NT2/D1 (cell line): ENCODE measurements around the gene ATXN2.
A peak's percentile ranks its signal among the peaks of the same experiment; 100 is the strongest.
"Not testable (repeated sequence)": the region's sequence is repeated elsewhere in the genome, so short reads cannot be mapped to it uniquely, and the experiment has no call there.

Source experiments
- DNase-seq: peaks from one replicate; pipeline ENCODE4 v3.0.0-alpha.2; 2011; ENCODE audit warnings: low read depth, low spot score
- H3K27me3 ChIP-seq: 2 replicates; pipeline ENCODE4 v1.6.0; 2011; ENCODE audit warnings: mild to moderate bottlenecking; ENCODE audit not compliant: insufficient read length, insufficient read depth
- H3K36me3 ChIP-seq: 2 replicates; pipeline ENCODE4 v1.6.1; 2011; ENCODE audit warnings: mild to moderate bottlenecking, low read length, mixed read lengths; ENCODE audit not compliant: insufficient read depth, insufficient read length
- H3K4me1 ChIP-seq: 2 replicates; pipeline ENCODE4 v1.5.1; 2011; ENCODE audit not compliant: insufficient read depth, insufficient read length
- H3K4me3 ChIP-seq: 2 replicates; pipeline ENCODE4 v1.5.1; 2011; ENCODE audit warnings: low read depth; ENCODE audit not compliant: insufficient read length
- H3K9ac ChIP-seq: 2 replicates; pipeline ENCODE4 v1.6.0; 2011; ENCODE audit warnings: low read depth; ENCODE audit not compliant: insufficient read length
- H3K9me3 ChIP-seq: 2 replicates; pipeline ENCODE4 v1.5.1; 2011; ENCODE audit warnings: mild to moderate bottlenecking, low read length; ENCODE audit not compliant: insufficient read depth
- SUZ12 ChIP-seq: IDR thresholded peaks from 2 replicates; pipeline ENCODE4 v1.6.1; 2011; ENCODE audit not compliant: insufficient read length, insufficient read depth; ENCODE audit errors: extremely low read depth
- YY1 ChIP-seq: IDR thresholded peaks from 2 replicates; pipeline ENCODE4 v1.6.1; 2011; ENCODE audit not compliant: insufficient read length, insufficient read depth
- ZNF274 ChIP-seq: IDR thresholded peaks from 2 replicates; pipeline ENCODE4 v1.6.1; 2011; ENCODE audit warnings: mild to moderate bottlenecking, low read depth, low read length

The ATXN2 gene

GRCh38 chr12:111599453-111600204 is 514 bp upstream of the ATXN2 start:
- Histone ChIP-seq H3K4me3 (peak overlapping the region; percentile 99), H3K27me3 (no peaks in the 10 kb centered on the region), H3K4me1 (no peaks in the 10 kb centered on the region), H3K36me3 (peaks cover 4% of the 10 kb centered on the region), H3K9me3 (no peaks in the 10 kb centered on the region), H3K9ac (peak overlapping the region; percentile 94)
- TF ChIP-seq YY1 (no peak), SUZ12 (no peak), ZNF274 (no peak)
- peak; percentile 90 for DNase-seq

- H3K9ac ChIP-seq, result peak overlapping the region; percentile 98
- no peak for DNase-seq
- peak overlapping the region; percentile 99 for H3K4me3 ChIP-seq
- H3K36me3 ChIP-seq, result peaks cover 4% of the 10 kb centered on the region
- H3K4me1 ChIP-seq, result no peaks in the 10 kb centered on the region
- no peak for TF ChIP-seq YY1
- no peak for TF ChIP-seq ZNF274
- TF ChIP-seq SUZ12, result no peak
- H3K9me3 ChIP-seq, result no peaks in the 10 kb centered on the region
- no peaks in the 10 kb centered on the region for H3K27me3 ChIP-seq
Observed at GRCh38 chr12:111597831-111598636, 1.1 kb downstream of the ATXN2 start.

- no peak for DNase-seq
- Histone ChIP-seq H3K9me3 (no peaks in the 10 kb centered on the region), H3K4me3 (peak overlapping the region; percentile 99), H3K9ac (peak overlapping the region; percentile 98), H3K4me1 (no peaks in the 10 kb centered on the region), H3K27me3 (no peaks in the 10 kb centered on the region), H3K36me3 (peaks cover 4% of the 10 kb centered on the region)
- TF ChIP-seq YY1 (no peak), SUZ12 (no peak), ZNF274 (no peak)
Observed at GRCh38 chr12:111596985-111597830, 1.9 kb downstream of the ATXN2 start.

GRCh38 chr12:111595341-111595835 is 3.7 kb downstream of the ATXN2 start:
- H3K27me3 ChIP-seq, H3K9me3 ChIP-seq, DNase-seq, H3K36me3 ChIP-seq, H3K9ac ChIP-seq, H3K4me3 ChIP-seq, H3K4me1 ChIP-seq: not testable (repeated sequence)

- H3K27me3 ChIP-seq, H3K9me3 ChIP-seq, H3K4me1 ChIP-seq, H3K9ac ChIP-seq, DNase-seq, H3K4me3 ChIP-seq, H3K36me3 ChIP-seq: not testable (repeated sequence)
Observed at GRCh38 chr12:111591399-111592010, 7.6 kb downstream of the ATXN2 start.

- Histone ChIP-seq H3K4me3 (no peak overlapping the region), H3K4me1 (peaks cover 3% of the 10 kb centered on the region), H3K9ac (no peak overlapping the region), H3K9me3 (no peaks in the 10 kb centered on the region), H3K27me3 (no peaks in the 10 kb centered on the region), H3K36me3 (peaks cover 7% of the 10 kb centered on the region)
- TF ChIP-seq ZNF274 (no peak), YY1 (no peak), SUZ12 (no peak)
- no peak for DNase-seq
Observed at GRCh38 chr12:111590552-111590951, 8.6 kb downstream of the ATXN2 start.

GRCh38 chr12:111589601-111590000 is 9.5 kb downstream of the ATXN2 start:
- no peak for TF ChIP-seq YY1
- no peak for TF ChIP-seq ZNF274
- TF ChIP-seq SUZ12, result no peak
- no peaks in the 10 kb centered on the region for H3K9me3 ChIP-seq
- H3K9ac ChIP-seq, result no peak overlapping the region
- H3K27me3 ChIP-seq, result no peaks in the 10 kb centered on the region
- DNase-seq, result no peak
- no peak overlapping the region for H3K4me3 ChIP-seq
- peaks cover 4% of the 10 kb centered on the region for H3K36me3 ChIP-seq
- H3K4me1 ChIP-seq, result peaks cover 3% of the 10 kb centered on the region
